Activated CD8-positive, alpha-beta memory T cell treated with anti-CD3 and anti-CD28 coated beads for 4 hours (primary cell): ENCODE data around the gene PLSCR3.

Source experiments
- DNase-seq, 2 donors: peaks; one replicate each; pipeline ENCODE4 v3.0.0-alpha.2; 2020; ENCODE audit warnings: low read depth in 2 of 2

PLSCR3 gene

GRCh38 chr17:7406235-7406825, 12.0 kb upstream of the PLSCR3 start:
- DNase-seq = no peak

GRCh38 chr17:7405350-7406234, 11.3 kb upstream of the PLSCR3 start:
- no peak for DNase-seq

GRCh38 chr17:7404737-7405349, 10.5 kb upstream of the PLSCR3 start:
- peak in 1 of 2 donors; percentile 36 for DNase-seq

- peak; percentile 89 to 93 for DNase-seq
Observed at GRCh38 chr17:7403977-7404736, 9.8 kb upstream of the PLSCR3 start, which contains the start of gene TMEM256. Gene TMEM256, minus strand, starts transcription at chr17:7404097. Its CDS starts 13 bp downstream, at chr17:7404084.

- no peak for DNase-seq
Observed at GRCh38 chr17:7403727-7403976, 9.3 kb upstream of the PLSCR3 start.

GRCh38 chr17:7403043-7403726, 8.9 kb upstream of the PLSCR3 start:
- DNase-seq = no peak

GRCh38 chr17:7398612-7399011, 4.3 kb upstream of the PLSCR3 start:
- DNase-seq = no peak

- no peak for DNase-seq
Observed at GRCh38 chr17:7396147-7396546, 1.8 kb upstream of the PLSCR3 start.

GRCh38 chr17:7393613-7394451, 493 bp downstream of the PLSCR3 start:
- peak; percentile 36 to 38 for DNase-seq

- DNase-seq = no peak
Observed at GRCh38 chr17:7392696-7393612, 1.4 kb downstream of the PLSCR3 start.

GRCh38 chr17:7391307-7391706, 3.0 kb downstream of the PLSCR3 start:
- DNase-seq = no peak

GRCh38 chr17:7389924-7390910, 4.1 kb downstream of the PLSCR3 start:
- no peak for DNase-seq

- DNase-seq = no peak
Observed at GRCh38 chr17:7388856-7389255, 5.5 kb downstream of the PLSCR3 start.

- DNase-seq = no peak
Observed at GRCh38 chr17:7384489-7385081, 9.7 kb downstream of the PLSCR3 start.

- peak; percentile 35 to 45 for DNase-seq
Observed at GRCh38 chr17:7383742-7384488, 10.4 kb downstream of the PLSCR3 start.

- no peak for DNase-seq
Observed at GRCh38 chr17:7383371-7383741, 11.0 kb downstream of the PLSCR3 start.

- DNase-seq = no peak
Observed at GRCh38 chr17:7382901-7383300, 11.4 kb downstream of the PLSCR3 start.
